DND-41 (cell line): ENCODE results near the gene BTBD18.

Experiments
- CTCF ChIP-seq: IDR thresholded peaks from 2 replicates; pipeline ENCODE4 v1.5.1; 2012; ENCODE audit warnings: borderline replicate concordance, low read length, moderate library complexity, mild to moderate bottlenecking; ENCODE audit not compliant: poor library complexity, severe bottlenecking; ENCODE audit errors: extremely low read depth
- EZH2 ChIP-seq: IDR thresholded peaks from 3 replicates; pipeline ENCODE4 v1.6.1; 2012; ENCODE audit warnings: borderline replicate concordance, low read depth, mild to moderate bottlenecking, moderate library complexity, low read length, inconsistent platforms; ENCODE audit not compliant: severe bottlenecking

GRCh38 chr11:57778318-57779037 is 26.9 kb upstream of the BTBD18 start:
- no peak for TF ChIP-seq CTCF
- no peak for TF ChIP-seq EZH2
